Transverse colon (tissue), 3 donors: ENCODE data around the gene STRA6.

ENCODE experiments used
- EP300 ChIP-seq: sonication (generic); formaldehyde crosslinking; IDR thresholded peaks from one replicate; pipeline ENCODE4 v1.6.1; 2017; ENCODE audit warnings: antibody characterized with exemption, low read depth
- POLR2A ChIP-seq: fragments of 450-650 bp; IDR thresholded peaks from one replicate; pipeline ENCODE4 v1.6.1; 2016; ENCODE audit warnings: antibody characterized with exemption, mild to moderate bottlenecking, moderate library complexity
- POLR2AphosphoS5 ChIP-seq, 3 donors: sonication (generic); formaldehyde crosslinking; IDR thresholded peaks; one replicate each; pipeline ENCODE4 v1.6.1; 2016; ENCODE audit warnings: antibody characterized with exemption in 3 of 3

- TF ChIP-seq POLR2A, result no peak
- TF ChIP-seq EP300, result no peak
- no peak for TF ChIP-seq POLR2AphosphoS5 (IDR thresholded peaks at IDR 0.05)
These were observed 9.9 kb upstream of the STRA6 start for GRCh38 chr15:74212494-74212893.
